ENCODE results near the gene RNF150.

The RNF150 gene

GRCh38 chr4:141021397-141022110 is 111.7 kb downstream of the RNF150 start:
- DNase-seq, result peak in 1 of 2 experiments; percentile 86

DNA sequence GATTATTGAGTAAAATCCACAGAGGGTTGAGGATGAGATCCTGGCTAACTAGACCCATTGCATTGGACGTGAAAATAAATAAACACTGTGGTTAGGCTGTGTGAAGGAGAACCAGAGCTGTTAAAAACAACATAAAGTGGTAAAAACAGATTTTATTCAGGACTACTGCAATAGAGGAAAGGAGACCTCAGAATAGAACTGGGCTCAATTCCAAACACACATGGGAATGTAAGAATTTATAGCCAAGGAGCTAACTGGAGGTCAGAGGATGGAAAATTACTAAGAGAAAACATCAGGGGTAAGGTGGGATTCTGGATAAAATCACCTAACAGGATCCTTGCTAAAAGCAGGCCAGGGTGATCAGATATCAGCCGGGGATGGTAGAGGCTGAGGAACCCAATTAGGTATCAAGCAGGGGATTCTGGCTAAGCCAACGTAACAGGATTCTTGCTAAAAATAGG is 112.4 kb downstream of the RNF150 start:
- peak in 1 of 2 experiments; percentile 17 for DNase-seq

GRCh38 chr4:141019768-141020167 is 113.5 kb downstream of the RNF150 start:
- DNase-seq, result no peak

- no peak for DNase-seq
Measured at GRCh38 chr4:141016117-141016798, 117.0 kb downstream of the RNF150 start.

GRCh38 chr4:141013899-141014298 is 119.4 kb downstream of the RNF150 start:
- DNase-seq, result no peak

- peak in 1 of 2 experiments; percentile 54 for DNase-seq
Measured at GRCh38 chr4:141011901-141012315, 121.4 kb downstream of the RNF150 start.

DNA sequence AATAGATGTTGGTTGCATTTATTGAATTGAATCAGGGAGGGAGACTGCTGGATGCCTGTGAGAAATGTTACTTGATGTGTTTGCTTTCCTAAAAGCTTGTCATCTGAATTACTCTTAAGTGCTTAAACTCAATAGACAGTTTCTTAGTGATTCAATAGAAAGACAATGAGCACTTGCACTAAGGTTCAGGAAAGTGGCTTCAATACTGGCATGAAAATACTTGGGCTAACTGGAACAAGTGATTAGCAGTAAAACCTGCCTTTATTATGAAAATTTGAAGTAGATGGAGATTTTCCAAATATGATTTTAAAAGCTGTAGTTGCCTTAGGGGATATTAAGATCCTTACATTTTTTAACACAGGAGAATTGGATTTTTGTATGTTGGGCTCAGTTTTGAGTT is 123.3 kb downstream of the RNF150 start:
- no peak for DNase-seq

GRCh38 chr4:141009129-141009528 is 124.1 kb downstream of the RNF150 start:
- no peak for DNase-seq

DNA sequence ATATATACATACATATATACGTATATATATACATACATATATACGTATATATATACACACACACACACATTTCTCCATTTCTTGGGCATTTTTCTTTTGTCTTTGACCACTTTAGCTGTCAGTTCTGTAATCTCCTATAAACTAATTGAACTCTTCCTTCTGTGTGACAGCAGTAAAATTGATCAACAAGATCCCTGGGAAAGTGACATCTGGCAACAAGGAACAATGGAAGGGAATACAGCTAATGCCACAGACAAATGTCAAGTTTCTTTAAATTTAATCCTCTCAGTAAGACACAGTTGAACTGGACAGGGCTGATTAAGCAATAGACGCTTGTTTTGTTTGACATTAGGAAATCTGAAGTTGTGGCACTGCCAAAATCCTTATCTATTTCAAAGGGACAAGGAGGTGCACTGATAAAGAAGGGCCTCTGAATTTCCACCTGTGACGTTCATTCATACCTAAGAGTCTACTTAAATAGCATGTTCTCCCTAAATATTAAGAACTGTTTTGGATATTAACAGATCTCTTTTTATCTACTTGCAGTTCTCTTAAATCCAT is 126.9 kb downstream of the RNF150 start:
- no peak for DNase-seq

GRCh38 chr4:141004823-141005222 is 128.4 kb downstream of the RNF150 start:
- no peak for DNase-seq

- no peak for DNase-seq
Measured at GRCh38 chr4:141003193-141003592, 130.1 kb downstream of the RNF150 start.

- no peak for DNase-seq
Measured at GRCh38 chr4:141002323-141002805, 130.9 kb downstream of the RNF150 start.

DNA sequence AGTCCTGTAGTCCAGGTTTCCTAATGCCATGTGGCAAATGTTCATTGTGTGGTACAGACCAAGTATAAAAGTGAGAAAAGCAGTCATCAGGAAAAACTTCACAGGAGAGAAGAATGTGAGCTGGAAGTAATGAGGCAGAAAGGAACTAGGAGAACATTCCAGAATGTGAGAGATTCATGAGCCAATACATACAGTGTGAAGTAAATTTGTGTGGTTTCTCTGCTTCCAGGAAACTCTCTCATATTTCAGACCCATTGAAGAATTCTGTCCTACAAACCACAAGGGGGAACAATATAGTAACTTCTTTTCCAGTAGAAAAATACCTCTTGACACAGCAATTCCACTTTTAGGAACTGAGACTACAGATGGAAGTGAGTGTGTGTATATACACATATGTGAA is 136.5 kb downstream of the RNF150 start:
- DNase-seq, result peak in 1 of 2 experiments; percentile 43

- peak in 1 of 2 experiments; percentile 8 for DNase-seq
Measured at GRCh38 chr4:140995058-140995457, 138.2 kb downstream of the RNF150 start.

GRCh38 chr4:140994015-140994414 is 139.3 kb downstream of the RNF150 start:
- no peak for DNase-seq

DNA sequence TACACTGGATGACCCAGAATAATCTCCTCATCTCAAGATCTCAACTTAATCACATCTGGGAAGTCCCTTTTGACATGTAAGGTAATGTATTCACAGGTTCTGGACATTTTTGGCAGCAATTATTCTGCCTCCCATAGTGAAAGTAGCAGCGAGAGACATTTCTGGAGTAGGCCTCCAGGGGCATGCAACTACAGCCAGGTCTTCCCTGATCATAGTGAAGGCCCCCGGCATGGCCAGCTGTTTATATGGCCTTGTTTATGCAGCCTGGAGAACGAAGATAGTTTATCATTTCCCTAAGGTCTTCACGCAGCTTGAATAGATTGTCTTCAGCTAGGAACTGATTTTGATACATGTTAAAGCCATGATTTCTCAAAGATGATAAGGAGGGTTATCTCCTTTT is 139.9 kb downstream of the RNF150 start:
- no peak for DNase-seq

DNA sequence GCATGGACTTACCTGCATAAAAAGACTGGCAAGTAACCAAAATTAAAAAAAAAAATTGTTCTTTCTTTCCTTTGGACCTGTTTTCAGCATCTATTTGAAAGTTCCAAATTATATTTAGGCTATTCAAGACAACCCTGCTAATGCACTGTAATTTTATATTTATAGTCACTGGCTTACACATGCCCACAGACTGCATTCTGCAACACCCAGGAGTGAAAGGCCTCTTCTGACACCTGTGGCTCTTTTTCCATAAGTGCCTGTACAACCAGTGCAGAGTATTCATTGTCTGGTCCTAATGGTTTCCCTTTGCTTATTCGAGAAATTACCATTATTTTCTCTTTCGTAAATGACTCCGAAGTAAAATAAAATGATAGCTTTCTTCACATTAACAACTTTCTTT is 143.3 kb downstream of the RNF150 start:
- no peak for DNase-seq

DNA sequence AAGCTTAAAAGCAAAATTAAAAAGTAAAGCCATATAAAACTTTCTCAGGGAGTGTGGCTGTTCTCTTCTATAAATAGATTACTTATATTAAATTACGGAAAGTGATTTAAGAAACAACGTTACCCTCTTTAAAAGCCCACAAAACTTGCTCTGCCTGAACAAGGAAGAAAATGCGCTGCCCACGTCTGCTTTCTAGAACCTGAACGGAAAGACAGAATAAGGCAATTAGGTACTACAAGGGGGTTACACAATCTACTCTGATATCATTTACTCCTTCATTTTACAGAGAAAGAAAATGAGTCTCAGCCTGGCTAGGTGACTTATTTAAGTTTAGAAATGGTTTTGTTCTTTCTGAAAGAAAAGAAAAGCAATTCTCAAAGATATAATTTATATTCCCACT is 147.2 kb downstream of the RNF150 start:
- DNase-seq, result no peak

DNA sequence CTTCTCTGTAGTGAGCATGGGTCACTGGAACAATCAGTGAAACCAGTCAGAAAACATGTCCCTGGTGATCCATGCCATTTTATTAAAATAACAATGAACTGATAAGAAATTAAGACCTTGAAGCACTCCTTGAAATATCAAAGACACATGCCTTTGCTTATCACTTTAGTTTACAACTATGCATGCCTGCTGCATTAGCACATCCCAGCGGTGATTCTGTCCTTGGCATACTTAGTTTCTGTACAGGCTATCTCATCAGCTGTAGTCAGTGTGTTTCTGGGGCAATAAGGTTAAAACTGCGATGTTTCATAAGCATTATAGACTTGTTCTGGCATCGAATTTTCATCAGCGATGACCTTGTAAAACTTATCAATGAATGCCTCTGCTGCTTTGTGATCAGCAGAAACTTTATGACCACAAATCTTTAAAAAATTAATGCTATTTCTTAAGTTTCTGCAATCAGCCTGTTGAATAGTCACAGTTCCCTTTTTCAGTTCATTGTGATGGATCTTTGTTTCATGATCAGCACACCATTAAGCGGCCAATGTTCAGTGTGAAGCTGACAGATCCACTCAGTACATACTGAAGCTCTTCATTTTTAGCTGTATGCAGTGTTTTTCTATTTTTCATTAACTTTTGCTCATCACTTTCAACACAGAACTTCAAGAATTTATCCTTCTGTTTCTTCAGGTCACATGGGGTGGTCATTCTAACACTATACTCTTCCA is 150.5 kb downstream of the RNF150 start:
- DNase-seq, result no peak

GRCh38 chr4:140980426-140981200 is 152.7 kb downstream of the RNF150 start:
- DNase-seq, result no peak

DNA sequence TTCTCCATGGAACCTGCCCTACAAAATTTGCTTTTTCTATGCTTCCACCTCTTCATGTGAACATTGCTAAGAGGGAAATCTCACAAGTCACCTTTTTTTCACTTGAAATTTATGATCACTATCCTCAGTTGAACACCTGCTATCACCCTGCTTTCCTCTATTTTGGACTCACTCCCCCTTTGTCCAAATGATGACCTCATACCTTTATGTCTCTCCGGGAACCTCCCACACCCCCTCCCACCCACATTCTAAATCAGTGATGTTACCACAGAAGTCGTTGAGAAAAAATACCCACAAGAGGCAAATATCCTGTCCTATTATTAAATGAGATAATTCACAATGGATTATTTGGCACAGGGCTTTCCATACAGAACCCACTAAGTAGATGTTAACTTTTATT is 156.5 kb downstream of the RNF150 start:
- DNase-seq, result no peak

GRCh38 chr4:140971077-140971792 is 162.0 kb downstream of the RNF150 start:
- no peak for DNase-seq

Measured in NCI-H446 (cell line).